ENCODE results near the gene ATP6V1G1. TPM values are rescaled to one million over a fixed set of nuclear protein-coding genes. Genes with fewer than 3 reads are reported as not detected.
A peak's percentile ranks its signal among the peaks of the same experiment; 100 is the strongest.

Gene ATP6V1G1
- total and polyA plus RNA-seq, 2 of the 13 experiments (the other 11 are each of a cell fraction or from before 2014, with no cell fraction given) = 108 to 158 TPM

DNA sequence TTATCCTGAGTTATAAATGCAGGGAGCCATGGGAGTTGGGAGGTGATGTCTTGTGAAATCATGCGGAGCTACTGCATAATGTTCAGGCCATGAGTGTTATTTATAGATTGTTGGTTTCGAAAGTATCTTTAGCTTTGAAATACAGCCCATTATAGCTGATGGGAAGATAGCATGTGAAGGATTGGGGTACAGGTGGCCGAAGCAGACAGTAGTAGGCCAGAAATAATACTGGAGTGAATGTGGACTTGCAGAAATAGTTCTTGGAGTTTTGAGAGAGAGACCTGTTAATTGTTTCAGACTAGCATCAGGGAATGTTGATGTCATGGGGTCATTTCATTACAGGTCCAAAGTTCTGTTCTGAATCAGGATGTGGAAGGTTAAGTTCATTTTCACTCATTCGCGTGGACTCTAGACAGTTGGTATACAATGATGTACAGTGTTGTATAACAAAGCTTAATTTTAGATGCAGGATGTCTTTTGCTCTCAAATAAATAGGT lies 3.8 kb downstream of the ATP6V1G1 start (continued):
- TF ChIP-seq, protein P1, sequence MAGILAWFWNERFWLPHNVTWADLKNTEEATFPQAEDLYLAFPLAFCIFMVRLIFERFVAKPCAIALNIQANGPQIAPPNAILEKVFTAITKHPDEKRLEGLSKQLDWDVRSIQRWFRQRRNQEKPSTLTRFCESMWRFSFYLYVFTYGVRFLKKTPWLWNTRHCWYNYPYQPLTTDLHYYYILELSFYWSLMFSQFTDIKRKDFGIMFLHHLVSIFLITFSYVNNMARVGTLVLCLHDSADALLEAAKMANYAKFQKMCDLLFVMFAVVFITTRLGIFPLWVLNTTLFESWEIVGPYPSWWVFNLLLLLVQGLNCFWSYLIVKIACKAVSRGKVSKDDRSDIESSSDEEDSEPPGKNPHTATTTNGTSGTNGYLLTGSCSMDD (CRISPR knock-in tag; IDR thresholded peaks at IDR 0.05) = no peak
- TF ChIP-seq ZNF800 (CRISPR knock-in tag; IDR thresholded peaks at IDR 0.05) = no peak
- TF ChIP-seq, protein P2, sequence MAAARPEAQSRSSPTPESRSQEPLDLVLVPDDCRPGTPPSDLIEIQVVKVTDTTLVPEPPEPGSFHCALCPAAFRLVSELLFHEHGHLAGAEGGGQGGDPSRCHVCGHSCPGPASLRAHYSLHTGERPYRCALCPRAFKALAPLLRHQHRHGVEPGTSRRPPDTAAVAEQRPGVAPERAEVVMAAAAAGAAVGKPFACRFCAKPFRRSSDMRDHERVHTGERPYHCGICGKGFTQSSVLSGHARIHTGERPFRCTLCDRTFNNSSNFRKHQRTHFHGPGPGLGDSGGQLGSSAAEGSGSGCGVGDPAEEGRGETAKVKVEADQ (CRISPR knock-in tag; IDR thresholded peaks at IDR 0.05; ENCODE audit: borderline replicate concordance) = no peak
- TF ChIP-seq, protein P3, sequence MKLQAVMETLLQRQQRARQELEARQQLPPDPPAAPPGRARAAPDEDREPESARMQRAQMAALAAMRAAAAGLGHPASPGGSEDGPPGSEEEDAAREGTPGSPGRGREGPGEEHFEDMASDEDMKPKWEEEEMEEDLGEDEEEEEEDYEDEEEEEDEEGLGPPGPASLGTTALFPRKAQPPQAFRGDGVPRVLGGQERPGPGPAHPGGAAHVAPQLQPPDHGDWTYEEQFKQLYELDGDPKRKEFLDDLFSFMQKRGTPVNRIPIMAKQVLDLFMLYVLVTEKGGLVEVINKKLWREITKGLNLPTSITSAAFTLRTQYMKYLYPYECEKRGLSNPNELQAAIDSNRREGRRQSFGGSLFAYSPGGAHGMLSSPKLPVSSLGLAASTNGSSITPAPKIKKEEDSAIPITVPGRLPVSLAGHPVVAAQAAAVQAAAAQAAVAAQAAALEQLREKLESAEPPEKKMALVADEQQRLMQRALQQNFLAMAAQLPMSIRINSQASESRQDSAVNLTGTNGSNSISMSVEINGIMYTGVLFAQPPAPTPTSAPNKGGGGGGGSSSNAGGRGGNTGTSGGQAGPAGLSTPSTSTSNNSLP (IDR thresholded peaks at IDR 0.05; ENCODE audit: low read depth, low read length) = peak; percentile 84
- TF ChIP-seq GPN1 (CRISPR knock-in tag; IDR thresholded peaks at IDR 0.05; ENCODE audit: borderline replicate concordance) = no peak
- peak; percentile 57; the same call in 1 of the 2 replicates for TF ChIP-seq SOX5 (CRISPR knock-in tag; IDR thresholded peaks at IDR 0.05; ENCODE audit: borderline replicate concordance)
- no peak for TF ChIP-seq ZNF577 (CRISPR knock-in tag; IDR thresholded peaks at IDR 0.05; ENCODE audit: borderline replicate concordance, low read depth)
- TF ChIP-seq NR2F2 (IDR thresholded peaks at IDR 0.05; ENCODE audit: borderline replicate concordance, low read depth) = peak; percentile 59
- TF ChIP-seq ASH2L (IDR thresholded peaks at IDR 0.05; ENCODE audit: insufficient read length, low read depth, low read length) = peak; percentile 65
- TF ChIP-seq PPARG (CRISPR knock-in tag; conservative IDR thresholded peaks at IDR 0.05) = 0 out of 2 replicates have a peak, but pooled peaks have one; percentile 29
- no peak for TF ChIP-seq RFX5 (IDR thresholded peaks at IDR 0.05; ENCODE audit: low read depth, low read length)
- TF ChIP-seq EED (CRISPR knock-in tag; IDR thresholded peaks at IDR 0.05) = no peak
- no peak for TF ChIP-seq ZBTB7B (CRISPR knock-in tag; IDR thresholded peaks at IDR 0.05)
- no peak for TF ChIP-seq HNF1B (CRISPR knock-in tag; IDR thresholded peaks at IDR 0.05)
- TF ChIP-seq ZSCAN5A (CRISPR knock-in tag; IDR thresholded peaks at IDR 0.05; ENCODE audit: borderline replicate concordance) = no peak
- no peak for TF ChIP-seq IKZF5 (CRISPR knock-in tag; IDR thresholded peaks at IDR 0.05)
- TF ChIP-seq ZNF7 (CRISPR knock-in tag; IDR thresholded peaks at IDR 0.05) = no peak
- no peak for TF ChIP-seq MZF1 (CRISPR knock-in tag; IDR thresholded peaks at IDR 0.05; ENCODE audit: borderline replicate concordance)
- no peak for TF ChIP-seq CENPT (CRISPR knock-in tag; IDR thresholded peaks at IDR 0.05; ENCODE audit: low read depth)
- 0 out of 2 replicates have a peak, but pooled peaks have one; percentile 43 for TF ChIP-seq ZNF614 (CRISPR knock-in tag; IDR thresholded peaks at IDR 0.05; ENCODE audit: borderline replicate concordance)
